Activated CD8-positive, alpha-beta memory T cell treated with anti-CD3 and anti-CD28 coated beads for 36 hours (primary cell): ENCODE data around the gene SNAI3. TPM values are rescaled to one million over a fixed set of nuclear protein-coding genes. Genes with fewer than 3 reads are reported as not detected.

Experiments
- CTCF ChIA-PET: fragments of 350-600 bp; sonication (Branson Sonifier 250); formaldehyde crosslinking; loops from one replicate; lab custom pipeline; 2021; ENCODE audit warnings: antibody characterized with exemption; lab: Charles Lee
- POLR2A ChIA-PET: fragments of 350-600 bp; sonication (Branson Sonifier 250); formaldehyde crosslinking; loops from one replicate; lab custom pipeline; 2021; ENCODE audit warnings: antibody characterized with exemption; lab: Charles Lee
- total RNA-seq, 2 experiments: library from RNA; stranded (reverse); gene quantifications; one replicate each; pipeline ENCODE4 v1.2.3, GENCODE V29; 2021

SNAI3 gene
- total RNA-seq, 2 experiments from 2014 or later, result 2.3 TPM

- ChIA-PET CTCF (interaction anchor here (1.6 kb wide), 1 partner anchor 24 kb away, joined by 4 read pairs; the partner anchor contains the start of gene MVD), POLR2A (interaction anchor here (0.6 to 2.5 kb wide), 5 partner anchors 10 to 859 kb away, joined by 3 to 8 read pairs (median 4); partner anchors contain the start of gene CYBA)
Measured at GRCh38 chr16:88638323-88639230, 47.7 kb downstream of the SNAI3 start, which contains the start of gene IL17C. TSS of gene IL17C (plus strand) at chr16:88638572. CDS start at chr16:88638642, 70 bp downstream.

GRCh38 chr16:88636488-88637265 lies 49.6 kb downstream of the SNAI3 start:
- CTCF ChIA-PET, result interaction anchor here (0.6 to 1.5 kb wide), 6 partner anchors 8 to 69 kb away, joined by 3 to 6 read pairs (median 4); no protein-coding TSS in a partner anchor
- POLR2A ChIA-PET, result interaction anchor here (0.6 to 1.1 kb wide), 3 partner anchors 13 to 26 kb away, joined by 4 to 8 read pairs (median 4); partner anchors contain the start of gene MVD

GRCh38 chr16:88635671-88636319 lies 50.5 kb downstream of the SNAI3 start:
- ChIA-PET CTCF (interaction anchor here (0.9 to 1.5 kb wide), 2 partner anchors 16 to 21 kb away, joined by 3 to 5 read pairs; no protein-coding TSS in a partner anchor), POLR2A (no interaction called here)

- ChIA-PET POLR2A (no interaction called here), CTCF (interaction anchor here (0.9 to 1.5 kb wide), 2 partner anchors 15 to 22 kb away, joined by 3 to 5 read pairs; no protein-coding TSS in a partner anchor)
Measured at GRCh38 chr16:88634994-88635670, 51.2 kb downstream of the SNAI3 start.

- ChIA-PET CTCF (interaction anchor here (0.8 kb wide), 1 partner anchor 30 kb away, joined by 3 read pairs; no protein-coding TSS in a partner anchor), POLR2A (interaction anchor here (1.0 to 1.3 kb wide), 3 partner anchors 14 to 68 kb away, joined by 3 to 8 read pairs (median 4); no protein-coding TSS in a partner anchor)
Measured at GRCh38 chr16:88634141-88634993, 51.9 kb downstream of the SNAI3 start.

GRCh38 chr16:88633684-88634140 lies 52.6 kb downstream of the SNAI3 start:
- POLR2A ChIA-PET, result interaction anchor here (1.0 to 1.3 kb wide), 4 partner anchors 14 to 72 kb away, joined by 3 to 8 read pairs (median 4); partner anchors contain the start of genes CTU2 and RNF166
- CTCF ChIA-PET, result interaction anchor here (0.8 to 1.1 kb wide), 2 partner anchors 28 to 31 kb away, joined by 3 read pairs; no protein-coding TSS in a partner anchor

- ChIA-PET POLR2A (interaction anchor here (1.3 kb wide), 1 partner anchor 70 kb away, joined by 8 read pairs; no protein-coding TSS in a partner anchor), CTCF (interaction anchor here (0.8 to 1.1 kb wide), 3 partner anchors 13 to 62 kb away, joined by 3 read pairs; partner anchors contain the start of gene ZC3H18)
Measured at GRCh38 chr16:88632587-88632930, 53.7 kb downstream of the SNAI3 start.

- ChIA-PET CTCF (interaction anchor here (0.8 to 1.2 kb wide), 3 partner anchors 11 to 49 kb away, joined by 3 to 6 read pairs (median 3); no protein-coding TSS in a partner anchor), POLR2A (no interaction called here)
Measured at GRCh38 chr16:88631920-88632586, 54.3 kb downstream of the SNAI3 start.

GRCh38 chr16:88631384-88631783 lies 54.9 kb downstream of the SNAI3 start:
- POLR2A ChIA-PET, result no interaction called here
- CTCF ChIA-PET, result interaction anchor here (1.2 kb wide), 1 partner anchor 11 kb away, joined by 6 read pairs; no protein-coding TSS in a partner anchor

GRCh38 chr16:88630941-88631340 lies 55.4 kb downstream of the SNAI3 start:
- CTCF ChIA-PET, result interaction anchor here (0.6 to 1.2 kb wide), 2 partner anchors 10 to 1118 kb away, joined by 3 to 6 read pairs; no protein-coding TSS in a partner anchor

GRCh38 chr16:88630433-88630832 lies 55.9 kb downstream of the SNAI3 start:
- CTCF ChIA-PET, result interaction anchor here (0.6 to 1.2 kb wide), 2 partner anchors 10 to 1119 kb away, joined by 3 to 6 read pairs; no protein-coding TSS in a partner anchor
- POLR2A ChIA-PET, result no interaction called here

More at GRCh38 chr16:88630941-88631340, 55.4 kb downstream of the SNAI3 start:
- POLR2A ChIA-PET, result no interaction called here

- ChIA-PET CTCF (interaction anchor here (1.4 kb wide), 1 partner anchor 7 kb away, joined by 3 read pairs; no protein-coding TSS in a partner anchor), POLR2A (no interaction called here)
Measured at GRCh38 chr16:88629835-88630234, 56.5 kb downstream of the SNAI3 start.

- POLR2A ChIA-PET, result no interaction called here
- CTCF ChIA-PET, result interaction anchor here (1.4 kb wide), 1 partner anchor 9 kb away, joined by 3 read pairs; no protein-coding TSS in a partner anchor
Measured at GRCh38 chr16:88628512-88628974, 57.8 kb downstream of the SNAI3 start.
